ENCODE results near the gene RUFY4.
"Not testable (repeated sequence)": the region's sequence is repeated elsewhere in the genome, so short reads cannot be mapped to it uniquely, and the experiment has no call there.

RUFY4 gene

GRCh38 chr2:218089259-218089658 lies 20.2 kb downstream of the RUFY4 start:
- H3K9me3 ChIP-seq (ENCODE audit: control insufficient read depth, insufficient read depth, low read length) = no peaks in the 10 kb centered on the region
- H3K27ac ChIP-seq (ENCODE audit: low read length) = no peak overlapping the region
- H3K4me3 ChIP-seq (ENCODE audit: low read length) = no peak overlapping the region
- no peaks in the 10 kb centered on the region for H3K4me1 ChIP-seq (ENCODE audit: control insufficient read depth, insufficient read depth, low read length)
- no peak for DNase-seq (ENCODE audit: low read depth, low spot score)
- no CpG with 5 or more reads among the region's 8 CpGs for WGBS (ENCODE audit: insufficient coverage, insufficient read length)
- H3K36me3 ChIP-seq (ENCODE audit: control insufficient read depth, insufficient read depth, low read length) = no peaks in the 10 kb centered on the region
- no peaks in the 10 kb centered on the region for H3K27me3 ChIP-seq (ENCODE audit: control insufficient read depth, insufficient read depth, low read length)

DNA sequence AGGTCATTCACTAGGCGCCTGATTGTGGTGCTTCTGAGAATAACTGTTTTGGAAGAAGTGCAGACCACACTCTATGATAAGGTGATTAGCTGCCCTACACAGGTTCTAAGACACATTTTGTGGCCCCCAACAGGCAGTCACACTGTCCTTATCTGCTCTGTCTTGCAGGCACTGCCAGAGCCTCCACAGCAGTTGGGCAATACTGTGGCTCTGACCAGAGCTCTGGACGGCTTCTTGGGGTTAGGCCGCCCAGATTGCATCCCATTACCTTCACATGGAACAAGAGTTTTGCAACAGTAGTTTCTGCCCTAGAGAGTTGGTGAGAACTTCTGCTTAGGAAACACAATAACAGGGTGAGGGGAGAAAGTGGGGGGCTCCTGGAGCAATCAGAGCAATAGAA lies 22.7 kb downstream of the RUFY4 start:
- Histone ChIP-seq H3K4me3 (ENCODE audit: low read length) (no peak overlapping the region), H3K27ac (ENCODE audit: low read length) (no peak overlapping the region), H3K27me3 (ENCODE audit: control insufficient read depth, insufficient read depth, low read length) (no peaks in the 10 kb centered on the region), H3K4me1 (ENCODE audit: control insufficient read depth, insufficient read depth, low read length) (no peaks in the 10 kb centered on the region), H3K36me3 (ENCODE audit: control insufficient read depth, insufficient read depth, low read length) (no peaks in the 10 kb centered on the region), H3K9me3 (ENCODE audit: control insufficient read depth, insufficient read depth, low read length) (no peaks in the 10 kb centered on the region)
- WGBS (ENCODE audit: insufficient coverage, insufficient read length) = no CpG with 5 or more reads among the region's 3 CpGs
- no peak for DNase-seq (ENCODE audit: low read depth, low spot score)

GRCh38 chr2:218093879-218094278 lies 24.8 kb downstream of the RUFY4 start:
- Histone ChIP-seq H3K27ac (ENCODE audit: low read length) (no peak overlapping the region), H3K9me3 (ENCODE audit: control insufficient read depth, insufficient read depth, low read length) (no peaks in the 10 kb centered on the region), H3K4me1 (ENCODE audit: control insufficient read depth, insufficient read depth, low read length) (no peaks in the 10 kb centered on the region), H3K36me3 (ENCODE audit: control insufficient read depth, insufficient read depth, low read length) (no peaks in the 10 kb centered on the region), H3K4me3 (ENCODE audit: low read length) (no peak overlapping the region), H3K27me3 (ENCODE audit: control insufficient read depth, insufficient read depth, low read length) (no peaks in the 10 kb centered on the region)
- WGBS (ENCODE audit: insufficient coverage, insufficient read length) = no CpG with 5 or more reads among the region's 3 CpGs
- no peak for DNase-seq (ENCODE audit: low read depth, low spot score)

DNA sequence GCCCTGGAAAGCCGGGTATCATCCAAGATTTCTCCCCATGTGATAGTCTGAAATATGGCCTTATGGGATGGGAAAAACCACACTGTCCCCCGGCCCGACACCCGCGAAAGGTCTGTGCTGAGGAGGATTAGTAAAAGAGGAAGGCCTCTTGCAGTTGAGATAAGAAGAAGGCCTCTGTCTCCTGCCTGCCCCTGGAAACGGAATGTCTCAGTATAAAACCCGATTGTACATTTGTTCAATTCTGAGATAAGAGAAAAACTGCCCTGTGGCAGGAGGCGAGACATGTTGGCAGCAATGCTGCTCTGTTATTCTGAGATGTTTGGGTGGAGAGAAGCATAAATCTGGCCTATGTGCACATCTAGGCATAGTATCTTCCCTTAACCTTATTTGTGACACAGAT lies 26.8 kb downstream of the RUFY4 start:
- Histone ChIP-seq H3K27me3 (ENCODE audit: control insufficient read depth, insufficient read depth, low read length) (no peaks in the 10 kb centered on the region), H3K27ac (ENCODE audit: low read length) (no peak overlapping the region), H3K36me3 (ENCODE audit: control insufficient read depth, insufficient read depth, low read length) (no peaks in the 10 kb centered on the region), H3K4me3 (ENCODE audit: low read length) (no peak overlapping the region), H3K4me1 (ENCODE audit: control insufficient read depth, insufficient read depth, low read length) (no peaks in the 10 kb centered on the region), H3K9me3 (ENCODE audit: control insufficient read depth, insufficient read depth, low read length) (no peaks in the 10 kb centered on the region)
- no CpG with 5 or more reads among the region's 8 CpGs for WGBS (ENCODE audit: insufficient coverage, insufficient read length)
- no peak for DNase-seq (ENCODE audit: low read depth, low spot score)

- no CpG with 5 or more reads among the region's 3 CpGs for WGBS (ENCODE audit: insufficient coverage, insufficient read length)
These were observed 28.9 kb downstream of the RUFY4 start for GRCh38 chr2:218097975-218098374.

GRCh38 chr2:218108834-218109233 lies 39.8 kb downstream of the RUFY4 start:
- not testable (repeated sequence) for H3K27me3 ChIP-seq (ENCODE audit: control insufficient read depth, insufficient read depth, low read length); H3K4me3 ChIP-seq (ENCODE audit: low read length); H3K36me3 ChIP-seq (ENCODE audit: control insufficient read depth, insufficient read depth, low read length); DNase-seq (ENCODE audit: low read depth, low spot score); H3K9me3 ChIP-seq (ENCODE audit: control insufficient read depth, insufficient read depth, low read length); H3K4me1 ChIP-seq (ENCODE audit: control insufficient read depth, insufficient read depth, low read length); H3K27ac ChIP-seq (ENCODE audit: low read length)
- WGBS (ENCODE audit: insufficient coverage, insufficient read length) = no CpG with 5 or more reads among the region's 7 CpGs

More at GRCh38 chr2:218097975-218098374, 28.9 kb downstream of the RUFY4 start:
- no peaks in the 10 kb centered on the region for H3K36me3 ChIP-seq (ENCODE audit: control insufficient read depth, insufficient read depth, low read length)
- no peaks in the 10 kb centered on the region for H3K9me3 ChIP-seq (ENCODE audit: control insufficient read depth, insufficient read depth, low read length)
- no peak for DNase-seq (ENCODE audit: low read depth, low spot score)
- no peak overlapping the region for H3K27ac ChIP-seq (ENCODE audit: low read length)
- no peaks in the 10 kb centered on the region for H3K27me3 ChIP-seq (ENCODE audit: control insufficient read depth, insufficient read depth, low read length)
- no peak overlapping the region for H3K4me3 ChIP-seq (ENCODE audit: low read length)
- no peaks in the 10 kb centered on the region for H3K4me1 ChIP-seq (ENCODE audit: control insufficient read depth, insufficient read depth, low read length)

GRCh38 chr2:218121789-218122188 lies 52.7 kb downstream of the RUFY4 start:
- not testable (repeated sequence) for H3K9me3 ChIP-seq (ENCODE audit: control insufficient read depth, insufficient read depth, low read length); H3K27ac ChIP-seq (ENCODE audit: low read length); H3K4me1 ChIP-seq (ENCODE audit: control insufficient read depth, insufficient read depth, low read length); H3K27me3 ChIP-seq (ENCODE audit: control insufficient read depth, insufficient read depth, low read length); H3K4me3 ChIP-seq (ENCODE audit: low read length); DNase-seq (ENCODE audit: low read depth, low spot score); H3K36me3 ChIP-seq (ENCODE audit: control insufficient read depth, insufficient read depth, low read length)
- whole genome bisulfite sequencing (ENCODE audit: insufficient coverage, insufficient read length) = no CpG with 5 or more reads among the region's 4 CpGs

DNA sequence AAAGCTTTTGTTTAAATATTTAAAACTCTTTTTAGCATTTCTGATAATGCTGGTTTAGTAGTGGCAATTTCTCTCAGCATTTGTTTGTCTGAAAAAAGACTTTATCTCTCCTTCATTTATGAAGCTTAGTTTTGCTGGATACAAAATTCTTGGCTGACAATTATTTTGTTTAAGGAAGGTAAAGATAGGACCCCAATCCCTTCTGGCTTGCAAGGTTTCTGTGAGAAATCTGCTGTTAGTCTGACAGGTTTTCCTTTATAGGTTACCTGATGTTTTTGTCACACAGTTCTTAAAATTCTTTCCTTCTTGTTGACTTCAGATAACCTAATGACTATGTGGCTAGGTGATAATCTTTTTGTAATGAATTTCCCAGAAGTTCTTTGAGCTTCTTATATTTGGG lies 53.2 kb downstream of the RUFY4 start:
- not testable (repeated sequence) for H3K27ac ChIP-seq (ENCODE audit: low read length); H3K4me1 ChIP-seq (ENCODE audit: control insufficient read depth, insufficient read depth, low read length); H3K4me3 ChIP-seq (ENCODE audit: low read length); H3K36me3 ChIP-seq (ENCODE audit: control insufficient read depth, insufficient read depth, low read length); H3K27me3 ChIP-seq (ENCODE audit: control insufficient read depth, insufficient read depth, low read length); DNase-seq (ENCODE audit: low read depth, low spot score); H3K9me3 ChIP-seq (ENCODE audit: control insufficient read depth, insufficient read depth, low read length)

- Histone ChIP-seq H3K4me3 (ENCODE audit: low read length) (no peak overlapping the region), H3K27ac (ENCODE audit: low read length) (no peak overlapping the region), H3K36me3 (ENCODE audit: control insufficient read depth, insufficient read depth, low read length) (no peaks in the 10 kb centered on the region), H3K27me3 (ENCODE audit: control insufficient read depth, insufficient read depth, low read length) (no peaks in the 10 kb centered on the region), H3K9me3 (ENCODE audit: control insufficient read depth, insufficient read depth, low read length) (no peaks in the 10 kb centered on the region), H3K4me1 (ENCODE audit: control insufficient read depth, insufficient read depth, low read length) (no peaks in the 10 kb centered on the region)
- DNase-seq (ENCODE audit: low read depth, low spot score) = no peak
- no CpG with 5 or more reads among the region's 4 CpGs for WGBS (ENCODE audit: insufficient coverage, insufficient read length)
These were observed 54.9 kb downstream of the RUFY4 start for GRCh38 chr2:218123986-218124385.

- WGBS (ENCODE audit: insufficient coverage, insufficient read length) = no CpG with 5 or more reads among the region's 4 CpGs
- H3K36me3 ChIP-seq (ENCODE audit: control insufficient read depth, insufficient read depth, low read length) = no peaks in the 10 kb centered on the region
- H3K27ac ChIP-seq (ENCODE audit: low read length) = no peak overlapping the region
- no peaks in the 10 kb centered on the region for H3K27me3 ChIP-seq (ENCODE audit: control insufficient read depth, insufficient read depth, low read length)
- H3K4me3 ChIP-seq (ENCODE audit: low read length) = no peak overlapping the region
- DNase-seq (ENCODE audit: low read depth, low spot score) = no peak
- H3K9me3 ChIP-seq (ENCODE audit: control insufficient read depth, insufficient read depth, low read length) = no peaks in the 10 kb centered on the region
- H3K4me1 ChIP-seq (ENCODE audit: control insufficient read depth, insufficient read depth, low read length) = no peaks in the 10 kb centered on the region
These were observed 56.0 kb downstream of the RUFY4 start for GRCh38 chr2:218125095-218125494.

- no peaks in the 10 kb centered on the region for H3K36me3 ChIP-seq (ENCODE audit: control insufficient read depth, insufficient read depth, low read length)
- no peaks in the 10 kb centered on the region for H3K9me3 ChIP-seq (ENCODE audit: control insufficient read depth, insufficient read depth, low read length)
- DNase-seq (ENCODE audit: low read depth, low spot score) = no peak
- no peaks in the 10 kb centered on the region for H3K4me1 ChIP-seq (ENCODE audit: control insufficient read depth, insufficient read depth, low read length)
- no peak within 1 kb of the TSS for H3K27ac ChIP-seq (ENCODE audit: low read length)
- H3K4me3 ChIP-seq (ENCODE audit: low read length) = no peak within 1 kb of the TSS
- WGBS (ENCODE audit: insufficient coverage, insufficient read length) = no CpG with 5 or more reads among the region's 8 CpGs
- no peaks in the 10 kb centered on the region for H3K27me3 ChIP-seq (ENCODE audit: control insufficient read depth, insufficient read depth, low read length)
These were observed 56.6 kb downstream of the RUFY4 start, which contains the start of gene CXCR2 for GRCh38 chr2:218125626-218126080. Gene CXCR2 (plus strand): TSS chr2:218126028. CDS start chr2:218134802, 8,774 bp downstream.
